PC-9 (cell line): ENCODE results near the gene KRTAP13-4.

Experiments used
- EZH2 ChIP-seq: fragments of 200-600 bp; sonication (generic); IDR thresholded peaks from 2 replicates; pipeline ENCODE4 v1.8.0; 2017; ENCODE audit warnings: antibody characterized with exemption, low read depth
- TF ChIP-seq, protein P1 (sequence below): fragments of 200-600 bp; sonication (generic); conservative IDR thresholded peaks from 2 replicates; pipeline ENCODE4 v1.6.1; 2017; ENCODE audit warnings: mixed run types, antibody characterized with exemption, mild to moderate bottlenecking, moderate library complexity

DNA sequence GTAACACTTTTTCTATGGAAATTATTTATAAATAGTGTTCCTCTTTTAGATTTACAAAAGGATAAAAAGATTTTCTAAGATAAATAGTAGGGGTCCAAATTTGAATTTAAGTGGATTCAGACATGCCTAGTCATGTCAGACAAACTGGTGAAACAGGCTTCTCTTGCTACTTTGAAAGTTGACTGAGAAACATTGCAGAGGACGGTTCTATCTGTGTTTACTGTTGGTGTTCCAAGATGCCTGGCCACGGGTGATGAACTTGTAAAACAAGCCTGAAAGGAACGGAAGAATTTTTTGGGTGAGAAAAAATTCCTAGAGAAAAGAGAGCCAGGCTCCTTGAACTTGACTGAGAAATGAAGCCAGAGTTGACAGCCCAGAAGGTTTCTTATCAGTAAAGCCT, 48.0 kb downstream of the KRTAP13-4 start:
- TF ChIP-seq, protein P1, sequence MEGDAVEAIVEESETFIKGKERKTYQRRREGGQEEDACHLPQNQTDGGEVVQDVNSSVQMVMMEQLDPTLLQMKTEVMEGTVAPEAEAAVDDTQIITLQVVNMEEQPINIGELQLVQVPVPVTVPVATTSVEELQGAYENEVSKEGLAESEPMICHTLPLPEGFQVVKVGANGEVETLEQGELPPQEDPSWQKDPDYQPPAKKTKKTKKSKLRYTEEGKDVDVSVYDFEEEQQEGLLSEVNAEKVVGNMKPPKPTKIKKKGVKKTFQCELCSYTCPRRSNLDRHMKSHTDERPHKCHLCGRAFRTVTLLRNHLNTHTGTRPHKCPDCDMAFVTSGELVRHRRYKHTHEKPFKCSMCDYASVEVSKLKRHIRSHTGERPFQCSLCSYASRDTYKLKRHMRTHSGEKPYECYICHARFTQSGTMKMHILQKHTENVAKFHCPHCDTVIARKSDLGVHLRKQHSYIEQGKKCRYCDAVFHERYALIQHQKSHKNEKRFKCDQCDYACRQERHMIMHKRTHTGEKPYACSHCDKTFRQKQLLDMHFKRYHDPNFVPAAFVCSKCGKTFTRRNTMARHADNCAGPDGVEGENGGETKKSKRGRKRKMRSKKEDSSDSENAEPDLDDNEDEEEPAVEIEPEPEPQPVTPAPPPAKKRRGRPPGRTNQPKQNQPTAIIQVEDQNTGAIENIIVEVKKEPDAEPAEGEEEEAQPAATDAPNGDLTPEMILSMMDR = no peak
- no peak for TF ChIP-seq EZH2
